Hindlimb muscle (tissue), 1 donor: ENCODE measurements around the gene USP6NL. TPM values are rescaled to one million over a fixed set of nuclear protein-coding genes. Genes with fewer than 3 reads are reported as not detected.

Source experiments
- DNase-seq: peaks from one replicate; pipeline ENCODE4 v3.0.0-alpha.2; 2013
- polyA plus RNA-seq: library from polyadenylated mRNA; unstranded; fragments of 120-200 nt; gene quantifications from one replicate; pipeline ENCODE4 v1.2.1, GENCODE V29; 2013; ENCODE audit not compliant: insufficient read length

USP6NL gene
- polyA plus RNA-seq, 1 donor, result 8.6 TPM

DNA sequence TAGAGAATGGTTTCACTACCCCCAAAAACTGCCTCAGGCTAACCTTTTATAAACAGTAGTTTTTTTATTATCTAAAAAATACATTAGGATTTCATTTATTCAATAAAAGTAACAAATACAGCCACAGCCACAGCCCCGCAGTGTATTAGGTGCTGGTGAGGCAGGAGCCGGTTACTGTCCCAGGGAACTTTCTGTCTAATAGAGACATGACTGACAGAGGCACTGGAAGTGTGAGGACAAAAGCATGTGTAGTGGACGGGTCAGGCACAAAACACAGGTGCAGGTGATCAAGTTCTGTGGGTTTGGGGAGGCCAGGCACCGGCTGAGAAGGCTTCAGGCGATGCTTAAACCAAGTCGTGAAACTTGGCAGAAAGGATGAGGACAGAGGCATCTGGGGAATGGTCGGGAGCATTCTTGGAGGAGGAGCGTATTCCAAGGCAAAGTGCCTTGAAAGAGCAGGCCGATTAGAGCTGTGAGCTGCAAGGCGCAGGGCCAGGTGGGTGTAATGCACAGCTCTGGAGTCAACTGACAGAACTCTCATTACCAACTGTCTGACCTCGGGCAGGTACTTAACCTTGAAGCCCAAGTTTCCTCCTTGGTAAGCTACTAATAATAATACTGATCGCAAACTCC, 138.2 kb downstream of the USP6NL start:
- no peak for DNase-seq

DNA sequence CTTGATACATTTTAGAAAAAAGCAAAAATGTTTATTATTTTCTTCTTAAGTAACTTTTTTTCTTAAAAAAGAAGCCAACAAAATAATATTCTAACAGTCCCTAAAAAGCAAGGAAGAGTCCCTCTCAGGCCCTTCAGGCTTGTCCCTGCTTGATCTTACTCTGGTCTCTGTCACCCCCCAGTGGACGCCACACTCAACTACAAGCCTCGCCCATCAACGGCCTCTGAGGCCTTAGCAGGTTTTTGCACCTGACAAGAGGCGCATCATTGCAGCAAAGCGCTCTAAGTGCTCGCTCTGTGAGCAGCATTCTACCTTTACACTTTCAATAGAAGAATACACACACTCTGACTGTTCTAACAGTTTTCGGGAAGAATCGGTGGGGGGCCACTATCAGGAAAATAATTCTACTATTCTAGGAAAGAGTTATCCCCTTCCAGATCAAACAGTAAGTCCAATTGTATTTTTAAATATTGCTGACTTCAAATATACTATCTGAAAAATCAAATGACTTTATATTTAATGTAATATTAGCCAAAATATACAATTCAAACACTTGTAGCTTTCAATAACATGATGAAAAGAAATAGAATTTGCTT, 139.2 kb downstream of the USP6NL start:
- peak; percentile 49 for DNase-seq

DNA sequence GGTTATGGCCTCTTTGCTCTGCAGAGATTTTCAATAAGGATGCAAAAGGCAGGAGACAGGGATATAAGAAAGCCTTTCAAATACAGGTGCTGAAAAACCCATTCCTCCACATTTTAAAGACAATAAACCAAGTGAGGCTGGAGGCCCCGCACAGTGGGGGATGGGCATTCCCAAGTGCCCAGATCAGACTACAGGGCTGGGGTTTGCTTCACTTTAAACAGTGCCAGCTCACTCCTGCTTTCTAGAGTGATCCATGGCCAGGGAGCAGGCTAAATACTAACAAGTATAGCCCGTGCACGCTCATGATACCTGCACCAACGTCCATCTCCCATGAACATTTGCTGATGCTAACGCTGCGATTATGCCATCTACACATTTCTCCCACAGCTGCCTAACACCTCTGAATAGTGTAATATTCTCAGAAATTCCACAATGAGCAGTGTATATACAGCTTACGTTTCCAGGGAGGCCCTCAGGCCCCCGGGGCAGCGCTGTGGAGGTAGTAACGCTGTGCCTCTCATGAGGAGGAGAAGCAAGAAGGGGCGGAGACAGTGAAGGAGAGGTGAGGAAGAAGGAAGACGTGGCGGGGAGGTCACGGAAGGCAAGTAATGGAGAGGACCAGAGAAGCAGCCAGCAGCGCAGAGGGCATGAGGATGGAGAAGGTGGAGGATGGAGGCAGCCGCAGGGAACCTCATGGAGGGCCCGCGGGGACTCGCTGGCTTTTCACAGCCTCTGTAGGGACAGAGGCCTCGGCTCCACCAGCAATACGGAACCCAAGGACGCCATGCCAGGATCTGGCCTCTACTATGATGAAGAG, 141.7 kb downstream of the USP6NL start:
- no peak for DNase-seq

DNA sequence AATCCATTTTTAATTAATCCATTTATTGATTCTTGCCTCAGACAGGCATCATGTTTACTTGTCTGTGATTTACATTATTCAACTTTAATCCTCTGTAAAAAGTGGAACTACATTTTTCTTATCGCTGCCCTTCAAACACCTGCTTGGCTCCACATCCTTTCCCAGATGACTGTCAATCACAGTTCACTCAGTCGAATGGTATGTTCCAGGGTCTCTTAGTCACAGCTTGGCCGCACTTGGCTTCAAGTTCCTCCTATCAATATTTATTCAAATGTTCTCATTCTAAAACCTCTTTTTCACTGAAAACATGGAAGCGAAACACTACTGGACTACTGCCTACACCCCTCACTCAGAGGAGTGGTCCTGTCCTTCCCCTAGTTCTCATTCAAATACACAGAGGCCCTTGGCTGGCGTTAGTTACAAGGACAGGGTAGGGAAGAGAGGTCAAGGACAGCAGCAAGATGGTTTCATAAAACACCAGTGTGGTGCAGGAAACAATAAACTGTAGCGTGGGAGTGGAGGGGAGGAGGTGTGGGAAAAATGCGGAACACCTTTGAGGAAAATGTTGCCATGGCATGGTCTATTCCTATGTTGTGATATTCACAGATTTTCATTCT, 143.2 kb downstream of the USP6NL start:
- no peak for DNase-seq

DNA sequence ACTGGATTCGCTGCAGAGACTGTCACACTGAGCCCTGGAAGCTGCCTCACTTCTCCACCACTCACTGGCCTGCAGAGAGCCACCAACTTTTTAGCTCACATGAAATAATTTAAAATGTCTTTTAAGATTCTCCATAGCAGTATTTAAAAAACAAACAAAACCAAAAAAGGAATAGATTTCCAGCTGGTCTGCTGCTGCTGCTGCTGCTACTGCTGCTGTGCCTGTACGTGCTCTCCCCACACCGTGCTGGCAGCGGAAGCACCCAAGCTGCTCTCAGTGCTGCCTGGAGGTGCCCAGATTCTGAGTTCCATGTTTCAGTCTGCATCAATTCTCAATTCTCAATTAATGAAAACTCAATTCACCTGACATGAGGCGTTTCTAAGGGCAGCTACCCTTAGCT, 146.0 kb downstream of the USP6NL start:
- no peak for DNase-seq

DNA sequence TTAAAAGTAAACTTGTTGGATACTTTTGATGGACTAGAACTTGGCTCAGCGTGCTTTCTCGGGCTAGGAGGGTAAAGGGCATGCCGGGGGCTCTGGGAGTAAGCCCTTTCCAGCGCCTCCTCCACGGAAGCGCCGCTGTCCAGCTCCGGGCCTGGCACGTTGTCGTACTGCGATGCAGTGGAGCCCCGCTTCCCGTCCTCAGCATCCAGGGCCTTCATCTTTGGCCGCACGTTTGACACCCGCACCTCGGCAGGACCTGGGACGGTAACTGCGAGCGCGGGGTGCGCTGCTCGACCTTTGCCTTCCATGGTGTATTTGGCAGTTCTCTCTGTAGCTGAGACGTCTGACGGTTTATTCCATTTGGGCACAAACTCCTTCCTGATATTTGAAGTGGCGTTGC, 148.3 kb downstream of the USP6NL start:
- DNase-seq, result no peak

DNA sequence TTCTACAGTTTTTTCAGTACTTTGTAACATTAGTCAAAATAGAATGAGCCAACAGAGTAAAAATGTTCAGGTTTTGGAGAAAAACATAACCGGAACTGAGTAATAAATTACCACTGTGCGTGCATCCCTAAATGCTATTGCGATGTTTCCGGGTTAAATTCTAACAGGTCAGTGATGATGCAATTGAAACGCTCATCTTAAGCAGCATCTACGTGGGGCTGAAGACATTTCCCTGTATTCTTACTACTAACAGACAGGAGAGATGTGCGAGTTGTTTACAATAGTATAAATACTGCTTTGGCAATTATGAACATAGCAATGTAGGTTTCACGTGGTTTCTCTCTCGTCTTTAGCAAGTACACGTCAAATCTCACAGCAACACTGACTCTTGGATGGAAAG, 149.4 kb downstream of the USP6NL start:
- no peak for DNase-seq

DNA sequence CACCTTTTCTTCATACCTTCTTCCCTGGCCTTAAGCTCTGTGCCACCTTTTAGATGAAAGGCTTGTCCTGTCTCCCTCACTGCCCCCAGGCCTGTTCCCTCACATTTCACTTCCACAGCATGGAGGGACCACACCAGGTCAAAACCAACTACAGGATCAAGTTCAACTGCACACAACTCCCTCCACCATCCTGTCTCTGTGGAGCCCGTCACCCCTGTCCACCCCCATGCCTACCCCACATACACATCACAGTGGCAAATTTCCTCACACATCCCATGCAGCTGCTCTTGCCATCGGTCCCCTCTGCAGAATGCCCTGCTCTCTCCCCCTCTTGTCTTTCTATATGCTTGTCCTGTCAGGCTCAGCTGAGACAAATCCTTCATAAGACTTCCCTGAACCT, 154.1 kb downstream of the USP6NL start:
- no peak for DNase-seq

DNA sequence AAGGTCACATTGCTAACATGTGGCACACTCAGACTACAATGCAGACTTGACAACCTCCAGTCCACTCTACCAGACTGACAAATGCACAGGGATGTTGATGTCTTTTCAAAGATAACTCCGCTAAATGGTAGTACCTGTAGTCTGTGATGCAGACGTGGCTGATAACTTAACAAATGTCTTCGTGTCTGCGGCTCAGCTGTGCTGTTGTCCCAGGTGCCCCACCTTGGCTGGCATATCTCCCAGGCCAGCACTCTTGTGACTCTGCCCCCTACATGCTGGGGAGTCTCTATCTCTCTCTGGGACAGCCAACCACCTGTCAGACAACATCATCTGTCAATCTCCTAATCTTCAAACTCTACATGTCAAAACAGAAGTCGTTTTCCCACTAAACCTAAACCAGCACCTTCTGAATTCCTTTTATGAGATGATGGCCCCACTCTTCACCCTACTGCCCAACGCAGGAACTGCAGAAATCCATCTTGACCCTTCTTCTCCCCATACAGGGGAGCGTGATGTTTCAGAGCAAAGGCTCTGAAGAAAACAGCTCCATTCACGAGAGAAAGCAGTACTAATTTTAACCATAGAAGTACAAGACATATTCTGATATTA, 156.4 kb downstream of the USP6NL start:
- DNase-seq, result no peak

DNA sequence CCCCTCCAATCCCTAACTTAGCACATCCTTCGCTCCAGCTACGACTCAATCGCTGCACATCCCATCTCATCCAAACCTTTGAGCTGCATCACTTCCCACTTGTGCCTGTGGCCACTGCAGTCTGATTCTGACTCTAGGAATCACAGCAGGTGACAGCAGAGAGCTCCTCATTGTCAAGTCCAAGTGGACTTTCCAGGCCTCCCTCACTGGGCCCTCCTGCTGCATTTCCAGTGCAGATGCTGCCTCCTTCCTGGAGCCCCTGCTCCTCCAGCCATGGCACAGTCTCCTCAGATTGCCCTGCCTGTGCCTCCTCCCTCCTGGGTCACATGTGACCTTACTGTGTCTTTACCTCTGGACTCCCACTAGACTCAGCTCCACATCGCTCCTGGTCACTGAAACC, 157.3 kb downstream of the USP6NL start:
- DNase-seq, result no peak

DNA sequence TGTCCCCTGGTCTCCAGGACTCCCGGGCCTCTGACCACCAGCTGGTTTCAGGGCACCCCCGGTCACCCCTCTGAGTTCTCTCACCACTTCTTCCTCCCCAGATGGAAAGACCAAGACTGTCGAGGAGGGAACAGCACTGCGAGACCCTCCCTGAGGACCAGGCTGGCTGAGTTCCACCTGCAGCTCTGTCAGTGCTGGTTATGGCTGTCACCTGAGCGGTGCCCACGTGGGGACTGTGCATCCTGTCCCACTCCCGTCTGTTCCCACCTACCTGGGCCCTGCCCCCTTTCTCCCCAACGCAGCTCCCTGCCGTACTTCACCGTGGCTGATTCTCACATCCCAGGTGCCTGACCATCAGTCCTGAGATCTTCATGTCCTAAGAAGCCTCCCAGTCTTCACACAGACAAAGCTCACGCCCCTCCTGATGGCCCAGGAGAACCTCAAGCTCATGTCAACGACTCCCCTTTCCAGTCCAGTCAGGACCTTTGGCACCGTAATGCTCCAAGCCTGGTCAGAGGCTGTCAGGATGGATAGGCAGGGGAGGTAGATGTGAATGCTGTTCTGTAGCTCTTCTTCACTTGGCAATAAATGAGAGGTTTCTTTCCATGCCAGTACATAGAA, 159.7 kb downstream of the USP6NL start:
- no peak for DNase-seq

DNA sequence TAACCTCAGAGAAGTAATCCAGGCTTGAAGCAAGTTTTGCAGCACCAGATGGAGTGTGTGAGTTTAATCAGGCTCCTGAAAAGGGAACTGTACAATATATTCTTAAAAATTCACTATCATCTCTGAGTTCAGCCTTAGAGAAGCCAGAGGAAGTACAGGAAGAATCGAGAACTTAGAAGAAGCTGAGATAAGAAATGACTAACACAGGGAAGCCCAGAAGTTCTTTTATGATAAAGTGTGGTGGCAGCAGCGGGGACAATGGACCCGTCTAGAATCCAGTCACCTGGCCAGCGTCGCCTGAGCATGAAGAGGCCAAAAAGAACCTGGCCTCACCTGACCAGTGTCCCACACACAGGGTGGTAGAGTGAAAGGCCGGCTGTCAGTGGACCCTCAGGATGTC, 161.0 kb downstream of the USP6NL start:
- no peak for DNase-seq

DNA sequence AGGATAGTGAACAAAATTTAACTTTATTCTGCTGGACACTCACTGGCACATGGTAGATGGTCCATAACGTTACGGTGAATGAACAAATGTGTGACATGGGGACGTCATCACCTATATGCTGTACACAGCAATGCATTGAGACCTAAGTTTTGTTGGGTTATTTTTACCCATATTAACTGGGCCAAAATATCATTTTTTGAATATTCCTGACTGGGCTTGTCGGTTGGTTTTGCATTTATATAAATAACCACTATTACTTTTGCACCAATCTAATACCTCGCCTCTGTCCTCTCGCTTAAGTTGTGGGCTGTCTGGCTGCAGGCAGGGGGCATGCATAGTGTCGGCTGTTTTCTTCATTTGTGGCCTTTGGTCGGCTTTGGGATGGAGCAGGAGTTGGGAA, 161.7 kb downstream of the USP6NL start:
- DNase-seq, result no peak

DNA sequence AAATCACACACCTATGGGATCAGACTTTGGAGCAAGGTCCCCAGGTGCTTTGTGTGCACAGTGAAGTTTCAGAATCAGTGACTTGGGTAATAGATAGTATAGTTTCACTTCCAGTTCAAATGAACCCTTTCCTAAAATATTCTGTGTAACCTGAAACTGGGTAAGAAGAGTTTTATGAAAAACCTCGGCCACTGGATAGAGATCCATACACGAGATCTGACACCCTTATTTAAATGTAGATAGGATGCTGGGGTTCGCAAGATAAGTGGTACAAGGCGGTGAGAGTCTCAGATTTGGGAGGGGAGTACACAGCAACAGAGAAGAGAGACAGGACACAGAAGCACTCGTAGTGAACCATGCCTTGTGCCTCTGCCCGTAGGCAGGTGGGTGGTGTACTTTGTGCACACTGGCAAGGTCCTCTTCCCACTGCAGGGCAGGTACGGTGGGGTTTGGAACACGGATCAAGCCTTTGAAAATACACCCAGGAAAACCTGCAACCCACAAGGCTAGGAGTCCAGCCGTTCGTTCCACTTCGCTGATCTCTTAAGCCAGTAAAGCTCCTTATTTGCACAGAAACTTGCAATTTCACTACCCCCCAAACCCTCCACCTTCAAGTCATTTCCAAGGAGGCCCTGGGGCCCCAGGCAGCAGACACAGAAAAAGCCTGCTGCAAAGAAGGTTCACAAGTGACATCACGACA, 162.8 kb downstream of the USP6NL start:
- DNase-seq, result no peak

DNA sequence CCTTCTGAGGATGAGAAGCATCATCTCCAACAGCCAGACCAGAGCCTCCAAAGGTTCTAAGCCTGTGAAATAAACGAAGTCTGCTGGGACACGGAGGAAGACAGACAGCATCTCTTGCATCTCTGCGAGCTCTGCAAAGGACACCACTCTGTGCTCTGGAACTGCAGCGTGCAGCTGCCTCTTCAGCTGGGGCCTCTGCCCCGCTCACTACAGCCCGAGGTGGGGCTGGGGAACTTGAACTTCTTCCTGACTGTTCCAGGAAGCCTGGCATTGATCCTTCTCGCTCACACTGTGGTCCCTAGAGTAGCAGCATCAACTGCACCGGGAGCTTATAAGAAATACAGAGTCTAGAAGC, 163.3 kb downstream of the USP6NL start:
- no peak for DNase-seq

DNA sequence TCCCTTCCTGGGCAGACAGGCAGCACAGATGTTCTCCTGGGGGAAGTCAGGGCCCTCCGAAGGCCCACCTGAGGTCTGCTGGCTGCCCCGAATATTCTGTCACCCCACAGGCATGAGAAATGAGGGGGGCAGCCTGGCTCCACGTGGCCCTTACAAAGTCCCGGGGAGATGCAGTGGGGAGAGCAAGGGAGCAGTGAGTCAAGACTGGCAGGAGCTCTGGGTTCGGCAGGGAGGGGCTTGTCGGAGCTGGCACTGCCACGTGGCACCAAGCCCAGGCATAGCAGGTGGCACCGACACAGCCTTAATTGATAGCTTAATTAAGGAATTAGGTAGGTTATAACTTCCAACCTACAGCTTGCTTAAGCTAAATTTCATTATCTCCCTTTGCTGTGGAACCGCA, 163.9 kb downstream of the USP6NL start:
- no peak for DNase-seq

DNA sequence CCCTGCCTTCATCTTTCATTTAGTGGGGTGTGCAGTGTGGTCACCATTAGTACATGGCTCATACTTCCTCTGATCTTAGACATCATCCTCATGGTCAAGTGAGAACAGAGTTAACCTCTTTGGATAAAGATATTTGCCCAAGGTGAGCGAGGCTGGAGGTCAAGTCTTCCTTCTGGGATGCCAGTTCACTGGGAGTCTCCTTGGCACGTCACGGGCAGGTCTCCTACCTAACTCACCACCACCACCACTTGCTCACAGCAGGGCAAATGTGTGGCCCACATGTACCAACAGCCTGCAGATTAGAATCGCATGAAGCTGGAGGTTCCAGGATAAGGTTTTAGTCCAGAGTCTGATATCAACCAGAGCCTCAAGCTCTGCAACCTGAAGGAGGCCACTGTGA, 164.6 kb downstream of the USP6NL start:
- DNase-seq, result no peak

DNA sequence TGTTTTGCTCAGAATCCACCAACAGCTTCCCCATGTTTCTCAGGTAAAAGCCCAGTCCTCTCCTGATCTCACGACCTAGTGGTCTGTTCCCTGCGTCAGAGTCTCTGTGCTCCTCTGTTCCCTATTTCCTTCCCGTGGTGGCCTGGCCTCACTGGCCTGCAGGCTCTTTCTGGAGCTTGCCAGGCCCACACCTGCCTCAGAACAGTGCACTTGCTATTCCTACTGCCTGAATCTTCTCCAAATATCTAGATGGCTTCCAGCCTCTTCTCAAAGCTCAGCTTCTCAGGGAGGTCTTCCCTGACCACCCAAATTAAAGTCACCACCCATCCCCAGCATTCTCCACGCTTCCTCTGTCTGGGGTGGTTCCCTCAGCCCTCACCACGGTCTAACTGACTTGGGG, 165.3 kb downstream of the USP6NL start:
- no peak for DNase-seq

DNA sequence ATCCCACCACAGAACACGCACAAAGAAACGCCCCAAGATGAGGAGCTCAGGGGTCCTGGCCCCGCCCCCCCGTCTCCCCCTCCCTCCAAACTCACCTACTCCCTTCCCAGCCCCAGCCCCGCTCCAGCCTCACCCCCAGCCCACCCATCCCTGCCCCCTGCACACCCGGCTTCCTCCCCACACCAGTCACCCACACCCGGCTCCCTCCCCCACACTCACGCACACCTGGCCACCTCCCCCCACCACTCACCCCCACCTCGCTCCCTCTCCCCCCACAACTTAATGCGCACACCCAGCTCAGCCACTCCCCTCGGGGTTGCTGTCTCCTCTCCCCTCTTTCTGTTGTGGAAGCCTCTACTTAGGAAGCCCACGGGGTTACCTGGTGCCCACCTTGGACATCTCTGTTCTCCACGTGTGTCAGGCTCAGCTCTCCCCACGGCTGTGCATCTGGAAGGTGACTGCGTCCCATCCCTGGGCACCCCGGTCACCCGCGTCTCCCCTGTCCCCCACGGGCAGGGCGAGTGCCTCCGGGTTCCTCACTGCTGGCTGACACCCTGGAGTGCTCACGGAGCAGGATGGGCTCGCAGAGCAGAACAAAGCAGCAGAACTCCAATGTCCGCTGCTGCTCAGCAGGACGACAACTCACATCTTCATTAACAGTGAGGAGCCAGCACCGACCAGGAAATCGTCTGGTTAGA, 166.8 kb downstream of the USP6NL start:
- no peak for DNase-seq

DNA sequence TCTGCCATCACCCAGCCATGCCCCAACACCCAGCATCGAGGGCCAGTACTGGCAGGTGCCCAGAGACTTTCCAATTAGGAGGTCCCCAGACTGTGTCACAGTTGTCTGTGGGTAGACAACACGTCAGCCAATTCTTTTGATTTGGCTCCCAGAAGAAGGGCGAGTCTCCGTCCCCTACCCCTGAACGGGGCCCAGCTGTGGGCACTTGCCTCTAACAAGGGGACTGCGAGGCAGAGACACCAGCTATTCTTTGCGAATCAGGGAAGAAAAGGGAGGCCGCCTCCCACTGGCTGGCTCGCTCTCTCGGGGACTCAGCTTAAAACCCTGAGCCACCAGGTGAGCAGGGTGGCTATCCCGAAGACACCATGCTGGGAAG, 167.3 kb downstream of the USP6NL start:
- DNase-seq, result no peak

DNA sequence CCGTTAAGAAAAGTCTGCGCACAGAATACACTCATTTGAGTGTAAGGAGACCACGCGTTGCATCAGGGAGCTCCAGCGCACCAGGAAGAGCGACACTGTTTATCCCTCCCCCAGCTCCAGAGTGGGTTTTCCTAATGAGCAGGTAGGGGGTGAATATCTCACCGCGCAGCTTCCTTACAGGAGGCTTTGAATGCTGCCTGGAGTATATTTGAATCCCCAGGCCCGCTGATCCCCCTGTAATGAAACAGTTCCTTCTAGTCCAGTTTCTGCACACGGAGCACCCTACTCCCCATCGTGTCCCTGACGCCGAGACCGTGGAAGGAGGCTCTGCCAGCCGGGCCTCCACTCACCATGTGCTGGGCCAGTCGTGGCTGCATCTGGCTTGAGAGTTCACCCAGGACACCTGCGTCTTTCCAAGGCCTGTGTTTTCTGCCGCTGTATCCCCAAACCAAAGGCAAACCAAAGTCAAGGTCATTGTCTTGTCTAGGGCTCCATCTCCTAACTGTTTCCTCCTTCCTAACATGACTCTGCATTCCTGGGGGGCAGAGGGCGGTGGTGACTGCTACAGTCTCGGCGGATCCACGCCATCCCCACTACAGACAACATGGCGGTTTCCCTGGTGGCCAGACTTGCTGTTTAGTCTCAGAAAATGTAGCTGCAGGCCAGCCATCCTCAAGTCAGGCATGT, 167.8 kb downstream of the USP6NL start:
- DNase-seq, result no peak
